Esophagus squamous epithelium (tissue), 5 donors: ENCODE results near the gene CCDC159. TPM values are rescaled to one million over a fixed set of nuclear protein-coding genes. Genes with fewer than 3 reads are reported as not detected.

Experiments used
- DNase-seq: peaks from one replicate; lab custom pipeline; 2025; lab: John Stamatoyannopoulos, UW
- H3K27ac ChIP-seq, 4 donors: fragments of 200-600 bp; sonication (generic); one replicate each; pipeline ENCODE4 v1.5.1; 2016 to 2019; ENCODE audit warnings: mild to moderate bottlenecking in 1 of 4
- H3K27me3 ChIP-seq, 4 donors: fragments of 200-600 bp; sonication (generic); 1 replicate in 3 of 4; 2 replicates in 1 of 4; pipeline versions ENCODE4 v1.5.1 to v1.6.0; 2017 to 2021; ENCODE audit warnings: antibody characterized with exemption in 1 of 4
- H3K36me3 ChIP-seq, 3 donors: fragments of 200-600 bp; sonication (generic); one replicate each; pipeline ENCODE4 v1.5.1; 2016 to 2019
- H3K4me1 ChIP-seq, 3 donors: fragments of 200-600 bp; sonication (generic); one replicate each; pipeline ENCODE4 v1.5.1; 2017 to 2019
- H3K4me3 ChIP-seq, 4 donors: fragments of 200-600 bp; sonication (generic); 1 replicate in 3 of 4; 2 replicates in 1 of 4; pipeline ENCODE4 v1.5.1; 2016 to 2019; ENCODE audit warnings: mild to moderate bottlenecking in 2 of 4, moderate library complexity in 1 of 4
- H3K9me3 ChIP-seq, 3 donors: fragments of 200-600 bp; sonication (generic); one replicate each; pipeline ENCODE4 v1.5.1; 2016 to 2019
- CTCF ChIP-seq, 6 experiments: fragments of 450-650 bp in 4 of 6; fragments of 200-600 bp in 2 of 6; sonication (generic) in 2 of 6; IDR thresholded peaks; one replicate each; pipeline ENCODE4 v1.5.1; 2016 to 2019; ENCODE audit warnings: antibody characterized with exemption in 6 of 6, mild to moderate bottlenecking in 4 of 6, moderate library complexity in 4 of 6
- POLR2A ChIP-seq, 4 donors: fragments of 450-650 bp; IDR thresholded peaks; one replicate each; pipeline ENCODE4 v1.6.1; 2017; ENCODE audit warnings: antibody characterized with exemption in 4 of 4, mild to moderate bottlenecking in 4 of 4, moderate library complexity in 3 of 4
- WGBS, 2 donors: methylation state at CpG; one replicate each; pipeline ENCODE4 v1.1.5; 2018; 5-methylcytosine and 5-hydroxymethylcytosine counted together
- intact Hi-C: fragments of 100-400 bp; cut with DNase I; formaldehyde crosslinking; loops from one replicate; pipeline ENCODE4 v1.15.0; 2022
- total RNA-seq, 4 donors: library from RNA; depleted of rRNA; stranded (reverse); fragments of >200 nt; gene quantifications; one replicate each; pipeline ENCODE4 v1.1.0, GENCODE V29; 2016
- donor health status: DM: yes; HTN: yes; CAD: no.

CCDC159 gene
- total RNA-seq, 4 donors from 2014 or later: 5.7 to 17.7 (median 8.0) TPM

GRCh38 chr19:11397089-11397610 lies 50.8 kb downstream of the CCDC159 start:
- intact Hi-C loops: no loop called here
- TF ChIP-seq CTCF (IDR thresholded peaks at IDR 0.05): no peak
- no peak for TF ChIP-seq POLR2A (IDR thresholded peaks at IDR 0.05)
- 84 to 85% methylated on average over 3 to 13 of the region's 22 CpGs for WGBS, 2 donors
- no peaks in the 10 kb centered on the region for H3K27me3 ChIP-seq
- DNase-seq: no peak
- H3K9me3 ChIP-seq: no peaks in the 10 kb centered on the region
- H3K36me3 ChIP-seq: no peaks in the 10 kb centered on the region
- no peaks in the 10 kb centered on the region for H3K4me1 ChIP-seq
- no peak overlapping the region for H3K4me3 ChIP-seq
- no peak overlapping the region for H3K27ac ChIP-seq

- DNase-seq: no peak
- intact Hi-C loops: no loop called here
Observed at GRCh38 chr19:11399667-11400066, 53.3 kb downstream of the CCDC159 start.

GRCh38 chr19:11400798-11401197 lies 54.5 kb downstream of the CCDC159 start:
- DNase-seq: no peak
- Histone ChIP-seq H3K36me3 (no peaks in the 10 kb centered on the region), H3K4me1 (no peaks in the 10 kb centered on the region), H3K4me3 (no peak overlapping the region), H3K27ac (no peak overlapping the region), H3K9me3 (no peaks in the 10 kb centered on the region), H3K27me3 (no peaks in the 10 kb centered on the region)
- WGBS, 2 donors: 67 to 82% methylated on average over 1 of the region's 1 CpG
- intact Hi-C loops: no loop called here
- no peak for TF ChIP-seq CTCF (IDR thresholded peaks at IDR 0.05)
- no peak for TF ChIP-seq POLR2A (IDR thresholded peaks at IDR 0.05)

More at GRCh38 chr19:11399667-11400066, 53.3 kb downstream of the CCDC159 start:
- Histone ChIP-seq H3K27ac (no peak overlapping the region), H3K27me3 (no peaks in the 10 kb centered on the region), H3K4me1 (no peaks in the 10 kb centered on the region), H3K36me3 (no peaks in the 10 kb centered on the region), H3K4me3 (no peak overlapping the region), H3K9me3 (no peaks in the 10 kb centered on the region)
- TF ChIP-seq CTCF (IDR thresholded peaks at IDR 0.05) (no peak), POLR2A (IDR thresholded peaks at IDR 0.05) (no peak)
- 80 to 90% methylated on average over 4 to 5 of the region's 9 CpGs for WGBS, 2 donors

- H3K36me3 ChIP-seq: no peaks in the 10 kb centered on the region
- no peak overlapping the region for H3K4me3 ChIP-seq
- peaks cover 0 to 6% (median 0%) of the 10 kb centered on the region in 3 donors for H3K4me1 ChIP-seq
- H3K9me3 ChIP-seq: no peaks in the 10 kb centered on the region
- peaks cover 0 to 11% (median 0%) of the 10 kb centered on the region in 4 donors for H3K27me3 ChIP-seq
- no peak for DNase-seq
- WGBS, 2 donors: 87 to 93% methylated on average over 4 of the region's 9 CpGs
- no peak for TF ChIP-seq POLR2A (IDR thresholded peaks at IDR 0.05)
- TF ChIP-seq CTCF (IDR thresholded peaks at IDR 0.05): no peak
- intact Hi-C loops: no loop called here
- H3K27ac ChIP-seq: no peak overlapping the region
Observed at GRCh38 chr19:11401808-11402543, 55.7 kb downstream of the CCDC159 start.

Other genes starting within 250 kb of the CCDC159 start
- 10 to 100 TPM in 1 of 4 donors, 1 to 10 TPM in 3; 2.9 to 10.9 (median 6.3) TPM for gene SPC24, start 190.7 kb upstream of the CCDC159 start, total RNA-seq
- 100 to 1,000 TPM in 1 of 4 donors, 10 to 100 TPM in 3; 29.3 to 287 (median 57.1) TPM for gene KANK2, start 149.0 kb upstream of the CCDC159 start, total RNA-seq
- gene ANGPTL8, start 106.9 kb upstream of the CCDC159 start, total RNA-seq: not detected
- 10 to 100 TPM; 19.7 to 94.0 (median 33.3) TPM for gene DOCK6, start 84.0 kb upstream of the CCDC159 start, total RNA-seq
- gene TSPAN16, start 50.4 kb upstream of the CCDC159 start, total RNA-seq: not detected
- 10 to 100 TPM; 55.9 to 90.4 (median 73.8) TPM for gene RAB3D, start 6.9 kb upstream of the CCDC159 start, total RNA-seq
- 100 to 1,000 TPM in 2 of 4 donors, 10 to 100 TPM in 2; 80.1 to 173 (median 129) TPM for gene TMEM205, start 251 bp upstream of the CCDC159 start, total RNA-seq
- gene PLPPR2, start 8.9 kb downstream of the CCDC159 start, total RNA-seq: 10 to 100 TPM in 1 of 4 donors, 1 to 10 TPM in 3; 5.1 to 14.2 (median 9.7) TPM
- gene SWSAP1, start 28.1 kb downstream of the CCDC159 start, total RNA-seq: 1 to 10 TPM; 1.0 to 2.9 (median 1.3) TPM
- gene EPOR, start 37.8 kb downstream of the CCDC159 start, total RNA-seq: 1 to 10 TPM in 2 of 4 donors, under 1 TPM in 2; 0.35 to 6.2 (median 1.0) TPM
- gene RGL3, start 72.8 kb downstream of the CCDC159 start, total RNA-seq: 1 to 10 TPM in 1 of 4 donors, under 1 TPM in 3; 0.22 to 1.9 (median 0.45) TPM
- gene ODAD3, start 88.6 kb downstream of the CCDC159 start, total RNA-seq: 1 to 10 TPM in 1 of 4 donors, under 1 TPM in 1, not detected in 2; 0.19 to 8.8 TPM
- gene PRKCSH, start 89.1 kb downstream of the CCDC159 start, total RNA-seq: 100 to 1,000 TPM in 1 of 4 donors, 10 to 100 TPM in 3; 64.1 to 107 (median 99.1) TPM
- not detected for gene ELAVL3, start 134.5 kb downstream of the CCDC159 start, total RNA-seq
- gene ZNF653, start 159.3 kb downstream of the CCDC159 start, total RNA-seq: 10 to 100 TPM in 1 of 4 donors, 1 to 10 TPM in 3; 3.6 to 10.2 (median 5.0) TPM
- 10 to 100 TPM; 41.4 to 47.1 (median 43.1) TPM for gene ECSIT, start 182.6 kb downstream of the CCDC159 start, total RNA-seq
- 100 to 1,000 TPM in 1 of 4 donors, 10 to 100 TPM in 3; 20.4 to 437 (median 45.0) TPM for gene CNN1, start 192.3 kb downstream of the CCDC159 start, total RNA-seq
- gene ELOF1, start 212.7 kb downstream of the CCDC159 start, total RNA-seq: 10 to 100 TPM; 21.7 to 31.6 (median 28.6) TPM
- 10 to 100 TPM; 12.2 to 61.9 (median 33.0) TPM for gene ACP5, start 231.1 kb downstream of the CCDC159 start, total RNA-seq